ENCODE data around the gene UIMC1.

Gene UIMC1

DNA sequence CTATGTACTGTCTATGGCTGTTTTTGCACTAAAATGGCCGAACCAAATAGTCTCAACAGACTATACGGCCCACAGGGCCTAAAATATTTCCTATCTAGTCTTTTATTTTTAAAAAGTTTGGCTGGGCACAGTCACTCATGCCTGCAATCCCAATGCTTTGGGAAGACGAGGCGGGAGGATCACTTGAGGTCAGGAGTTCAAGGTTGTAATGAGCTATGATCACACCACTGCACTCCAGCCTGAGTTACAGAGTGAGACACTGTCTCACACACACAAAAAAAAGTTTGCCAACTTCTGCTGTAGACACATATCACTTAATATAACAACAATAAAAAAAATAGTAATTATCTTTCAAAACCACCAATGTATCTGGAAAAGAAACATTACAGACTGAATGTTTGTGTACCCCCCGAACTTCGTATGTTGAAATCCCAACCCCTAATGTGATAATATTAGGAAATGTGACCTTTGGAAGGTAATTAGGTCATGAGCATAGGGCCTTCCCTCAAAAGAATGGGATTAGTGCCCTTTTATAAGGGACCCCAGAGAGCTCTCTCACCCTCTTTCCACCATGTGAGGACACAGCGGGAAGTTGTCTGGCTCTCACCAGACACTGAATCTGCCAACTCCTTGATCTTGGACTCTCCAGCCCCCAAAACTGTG, 53.9 kb downstream of the UIMC1 start:
- no peak for DNase-seq

DNA sequence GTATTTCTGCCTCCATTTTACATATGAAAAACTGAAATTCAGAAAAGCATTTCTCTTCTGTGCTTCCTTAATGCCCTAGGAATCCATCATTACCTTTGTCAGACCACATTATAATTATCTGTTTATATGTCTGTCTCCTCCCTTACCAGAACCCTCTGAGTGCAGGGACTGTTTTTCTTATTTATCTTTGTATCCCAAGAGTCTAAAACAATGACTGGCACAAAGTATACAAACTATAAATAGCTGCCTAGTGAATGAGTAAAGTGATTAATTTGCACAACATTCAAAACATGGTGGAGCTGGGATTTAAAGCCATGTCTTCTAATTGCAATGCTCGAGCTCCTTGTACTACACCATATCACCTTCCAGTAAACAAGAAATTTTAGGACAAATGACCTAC, 58.1 kb downstream of the UIMC1 start:
- DNase-seq: no peak

DNA sequence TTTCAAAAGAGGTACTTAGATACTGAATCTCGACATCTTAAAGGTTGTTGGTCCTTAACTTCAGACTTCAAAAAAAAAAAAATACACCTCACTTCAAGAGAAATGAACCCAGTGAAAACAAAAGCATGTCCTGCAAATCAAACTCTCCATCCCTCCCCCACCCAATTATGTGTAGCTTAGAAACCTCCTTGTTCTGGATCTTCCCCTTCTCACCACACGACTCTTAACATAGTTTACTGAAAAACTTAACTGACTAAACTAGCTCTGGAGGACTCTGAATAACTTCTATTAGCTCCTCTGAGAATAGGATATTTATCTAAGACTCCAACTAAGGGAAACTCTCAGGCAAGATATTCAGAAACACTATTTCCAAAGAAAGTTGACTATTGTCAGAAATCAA, 58.7 kb downstream of the UIMC1 start:
- DNase-seq: no peak

DNA sequence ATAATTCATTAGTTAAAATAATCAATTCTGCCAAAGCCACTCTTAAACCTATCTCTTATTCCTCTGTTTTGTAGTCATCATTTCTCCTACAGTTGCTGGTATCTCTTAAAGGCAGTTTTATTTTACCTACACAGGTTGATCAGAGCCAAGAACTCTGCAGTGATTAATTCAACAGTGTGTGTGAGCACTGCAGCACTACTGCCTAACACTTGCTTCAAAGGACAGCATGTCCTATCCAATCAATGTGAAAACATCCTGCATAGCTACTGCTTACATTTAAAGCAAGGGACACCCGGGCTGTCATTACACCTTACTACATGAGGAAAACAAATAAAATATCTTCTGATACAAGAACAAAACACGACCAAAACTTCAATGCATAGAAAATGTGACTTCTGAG, 62.3 kb downstream of the UIMC1 start:
- no peak for DNase-seq

DNA sequence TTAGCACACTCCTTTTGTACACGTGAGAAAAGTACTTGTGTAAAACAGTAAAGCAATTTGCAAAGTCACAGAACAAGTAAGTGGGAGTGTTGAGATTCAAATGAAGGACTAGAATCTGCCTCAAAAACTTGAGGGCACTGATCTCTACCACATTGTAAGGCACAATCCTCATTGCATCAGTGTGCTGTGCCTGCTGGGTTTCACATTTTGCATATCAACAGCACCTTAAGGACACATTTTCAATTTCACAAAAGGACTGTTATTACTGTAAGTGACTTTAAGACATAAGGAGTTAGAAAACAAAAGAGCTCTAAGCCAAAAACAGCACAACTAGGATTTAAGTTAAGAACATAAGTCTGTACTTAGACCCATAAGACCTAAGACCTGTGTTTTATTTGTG, 62.8 kb downstream of the UIMC1 start:
- DNase-seq: no peak

DNA sequence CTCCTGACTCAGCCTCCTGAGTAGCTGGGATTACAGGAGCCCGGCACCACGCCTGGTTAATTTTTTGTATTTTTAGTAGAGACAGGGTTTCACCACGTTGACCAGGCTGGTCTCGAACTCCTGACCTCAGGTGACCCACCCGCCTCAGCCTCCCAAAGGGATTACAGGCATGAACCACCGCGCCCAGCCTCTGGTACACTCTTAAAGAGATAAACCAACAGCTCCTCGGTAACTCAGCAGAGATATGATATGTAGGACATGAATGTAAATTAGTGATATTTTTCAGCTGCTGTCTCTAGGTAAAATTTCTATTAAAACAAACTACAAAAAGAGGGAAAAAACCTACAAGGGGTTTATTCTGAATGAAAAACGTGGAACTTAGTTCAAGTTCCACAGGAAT, 64.6 kb downstream of the UIMC1 start:
- DNase-seq: no peak

DNA sequence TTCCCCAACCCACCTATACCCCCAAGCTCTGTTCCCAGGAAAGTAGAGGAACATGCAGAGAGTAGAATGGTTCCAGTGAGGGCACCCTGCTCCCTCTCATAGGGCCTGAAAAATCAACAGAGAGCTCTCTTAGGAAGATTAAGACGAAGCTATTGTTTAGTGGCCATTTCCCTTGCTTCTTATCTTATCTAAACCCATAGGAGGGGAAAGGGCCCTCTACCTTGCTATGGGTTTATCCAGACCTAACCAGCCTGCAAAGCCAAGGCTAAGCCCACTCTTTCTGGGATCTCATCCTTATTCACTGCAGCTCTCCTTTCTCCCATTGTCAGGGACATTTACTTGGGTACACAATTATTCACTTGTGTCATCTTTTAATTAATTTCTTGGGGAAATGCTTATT, 68.1 kb downstream of the UIMC1 start:
- DNase-seq: no peak

DNA sequence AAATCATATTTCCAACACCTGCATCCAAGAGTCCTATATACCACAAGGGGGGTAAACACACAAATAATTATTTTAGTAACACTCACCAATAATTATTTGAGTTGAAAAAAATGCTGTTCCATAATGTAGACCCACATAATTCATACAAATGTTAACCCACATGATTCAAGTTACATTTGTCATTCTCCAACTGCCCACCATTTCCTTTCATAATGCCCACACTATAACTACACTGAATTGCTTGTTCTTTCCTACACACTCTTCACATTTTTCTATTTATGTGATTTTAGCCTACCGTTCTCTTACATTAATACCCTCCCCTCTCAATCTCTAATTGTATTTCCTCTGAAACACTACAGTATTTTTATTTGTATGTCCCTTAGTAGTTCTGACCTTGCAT, 71.6 kb downstream of the UIMC1 start:
- DNase-seq: no peak

DNA sequence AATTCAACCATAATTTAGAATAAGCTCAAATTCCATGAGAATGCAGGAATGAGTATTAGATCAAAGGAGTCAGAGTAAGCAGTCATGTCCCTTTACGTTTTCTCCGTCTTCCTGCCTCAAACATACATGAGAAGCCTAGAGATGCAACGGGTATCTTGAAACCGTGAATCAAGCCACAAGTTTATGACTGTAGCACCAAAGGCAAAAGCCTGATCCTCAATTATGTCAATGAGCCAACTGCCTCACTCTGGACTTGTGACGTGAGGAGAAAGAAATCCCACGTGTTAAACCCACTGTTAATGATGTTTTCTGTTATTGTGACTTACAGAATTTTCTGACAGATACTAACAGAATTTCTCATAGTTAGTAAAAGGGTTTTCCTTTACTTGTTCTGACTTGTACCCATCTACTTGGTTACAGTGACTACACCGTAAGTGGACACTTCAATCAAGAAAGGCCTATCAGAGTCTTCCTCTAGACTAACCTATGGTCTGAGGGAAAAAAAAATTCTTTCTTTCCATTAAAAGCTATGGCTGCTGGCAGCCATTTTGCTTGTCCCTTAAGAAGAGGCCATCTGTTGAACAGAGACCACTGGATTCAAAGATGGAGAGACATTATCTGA, 72.2 kb downstream of the UIMC1 start:
- no peak for DNase-seq

DNA sequence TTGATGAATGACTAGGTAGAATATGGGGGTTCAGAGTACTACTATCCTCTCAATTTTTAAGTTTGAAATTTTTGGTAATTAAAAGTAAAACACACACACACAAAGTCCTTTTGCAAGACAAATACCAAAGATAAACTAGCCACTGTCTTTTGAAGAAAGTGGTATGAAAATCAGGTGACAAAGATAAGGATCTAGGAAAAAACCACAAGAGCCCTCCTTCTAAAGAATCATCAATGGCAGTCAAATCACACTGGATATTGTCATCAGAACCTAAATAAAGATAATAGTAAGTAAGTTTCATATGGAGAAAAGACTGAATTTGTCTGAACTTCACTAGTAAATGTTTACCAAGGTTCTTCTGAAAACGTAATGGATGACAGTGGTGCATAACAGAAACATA, 76.9 kb downstream of the UIMC1 start:
- no peak for DNase-seq

DNA sequence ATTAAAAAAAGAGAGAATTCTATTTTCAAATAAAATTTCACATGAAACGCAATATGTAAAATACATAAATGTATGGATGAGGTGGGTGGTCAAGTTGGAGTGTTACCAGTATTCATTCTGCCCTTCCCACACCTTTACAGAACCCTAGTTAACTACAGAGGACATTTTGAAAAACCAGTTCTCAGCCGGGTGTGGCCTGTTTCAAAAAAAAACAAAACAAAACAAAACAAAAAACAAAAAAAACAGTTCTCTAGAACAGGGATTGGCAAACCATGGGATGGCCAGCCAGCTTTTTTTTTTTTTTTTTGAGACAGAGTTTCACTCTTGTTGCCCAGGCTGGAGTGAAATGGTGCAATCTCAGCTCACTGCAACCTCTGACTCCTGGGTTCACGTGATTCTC, 79.0 kb downstream of the UIMC1 start:
- no peak for DNase-seq

DNA sequence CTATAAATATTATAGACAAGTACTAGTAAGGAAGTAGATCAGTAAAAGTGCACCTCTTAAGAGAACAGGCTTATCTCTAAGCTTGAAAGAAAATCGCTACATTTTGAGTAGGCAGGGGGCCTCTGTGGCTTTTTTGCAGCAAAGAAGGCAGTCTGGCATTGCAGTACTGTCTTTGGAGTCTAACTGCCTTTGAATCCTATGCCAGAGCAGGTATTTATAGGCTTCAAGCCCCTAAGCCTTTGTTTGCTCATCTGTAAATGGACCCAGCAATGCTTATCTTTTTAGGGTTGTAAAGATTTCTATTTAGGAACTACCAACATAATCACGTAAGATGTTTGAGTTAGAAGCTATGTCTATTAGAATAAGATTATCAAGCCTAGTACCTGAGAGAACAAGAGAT, 83.8 kb downstream of the UIMC1 start:
- DNase-seq: no peak

DNA sequence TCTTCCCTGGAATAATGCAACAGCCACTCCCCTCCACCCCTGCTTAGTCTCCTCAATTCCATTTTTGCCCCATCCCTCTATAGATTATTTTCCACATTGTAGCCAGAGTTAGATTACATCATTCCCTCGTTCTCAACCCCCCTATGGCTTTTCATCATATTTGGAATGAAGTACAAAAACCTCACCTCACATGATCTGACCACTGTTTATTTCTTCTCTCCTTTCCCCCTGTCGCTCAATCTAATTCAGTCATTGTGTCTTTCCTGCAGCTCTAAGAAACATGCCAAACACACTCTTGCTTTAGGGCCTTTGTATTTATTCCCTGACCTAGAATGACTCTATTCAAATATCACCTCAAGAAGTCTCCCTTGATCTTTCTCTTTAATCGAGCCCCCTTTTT, 84.9 kb downstream of the UIMC1 start:
- DNase-seq: no peak

DNA sequence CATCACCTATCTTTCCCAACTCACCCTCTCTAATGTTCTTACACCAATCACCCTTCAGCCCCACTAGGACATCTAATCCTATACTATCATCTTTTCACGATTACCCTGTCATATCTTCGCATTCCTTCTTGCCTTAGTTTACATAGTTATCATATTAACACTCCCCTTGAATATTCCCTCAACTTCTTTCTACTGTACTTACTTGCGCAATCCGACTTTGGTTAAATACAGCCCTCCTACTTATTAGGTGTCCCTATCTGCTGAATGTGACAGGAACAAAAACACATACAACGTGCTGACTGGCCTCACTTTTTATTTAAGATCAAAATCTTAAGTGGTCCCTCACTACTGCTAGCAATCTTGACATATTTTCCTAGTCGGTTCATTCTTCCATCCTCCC, 88.0 kb downstream of the UIMC1 start:
- DNase-seq: no peak

DNA sequence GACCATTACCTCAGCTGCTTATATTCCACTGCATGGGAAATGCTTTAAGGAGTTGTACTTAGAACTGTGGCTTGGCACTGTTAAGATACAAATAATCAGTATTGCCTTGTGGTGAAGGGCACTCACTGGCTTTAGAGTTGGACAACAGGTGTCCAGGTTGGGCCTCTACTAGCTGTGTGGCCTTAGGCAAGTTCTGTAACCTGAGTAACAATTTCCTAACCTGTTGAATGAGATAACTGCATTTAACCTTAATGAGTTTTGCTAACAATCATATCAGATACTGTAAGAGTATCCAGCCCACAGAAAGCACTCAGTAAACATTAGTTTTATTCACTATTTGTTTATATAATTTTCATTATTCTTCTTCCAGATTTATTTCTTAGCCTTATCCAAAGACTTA, 90.2 kb downstream of the UIMC1 start:
- DNase-seq: no peak

DNA sequence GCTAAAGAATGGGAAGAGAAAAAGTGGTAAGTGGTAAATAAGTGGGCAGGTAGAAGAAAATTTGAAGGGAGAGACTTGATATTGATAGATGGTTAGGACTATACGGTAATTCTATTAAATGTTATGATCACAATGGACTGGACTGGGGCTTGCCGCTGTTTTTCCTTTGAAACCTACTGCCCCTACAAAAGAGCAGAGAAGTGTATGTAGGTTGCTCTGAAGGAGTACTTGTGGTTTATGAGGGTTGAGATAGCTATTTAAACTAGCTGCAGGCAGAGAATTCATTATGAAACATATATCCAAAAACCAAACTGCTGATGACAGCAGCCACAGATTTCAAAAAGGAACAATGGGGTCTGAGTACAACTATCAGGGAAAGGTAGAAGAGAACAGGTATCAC, 90.7 kb downstream of the UIMC1 start:
- DNase-seq: peak; percentile 11

DNA sequence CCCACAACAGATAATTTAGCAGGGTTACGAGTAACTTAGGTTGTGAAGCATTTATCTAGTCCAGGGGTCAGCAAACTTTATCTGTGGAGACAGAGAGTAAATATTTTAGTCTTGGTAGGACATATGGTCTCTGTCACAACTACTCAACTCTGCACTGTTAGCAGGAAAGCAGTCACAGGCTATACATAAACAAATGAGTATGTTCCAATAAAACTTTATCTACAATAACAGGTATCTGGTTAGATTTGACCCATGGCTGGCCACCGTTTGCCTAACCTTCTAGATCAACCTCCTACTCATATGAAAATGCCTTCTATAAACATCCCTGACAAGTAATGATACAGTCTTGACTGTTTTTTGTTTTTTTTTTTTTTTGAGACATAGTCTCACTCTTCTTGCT, 94.5 kb downstream of the UIMC1 start:
- DNase-seq: no peak

DNA sequence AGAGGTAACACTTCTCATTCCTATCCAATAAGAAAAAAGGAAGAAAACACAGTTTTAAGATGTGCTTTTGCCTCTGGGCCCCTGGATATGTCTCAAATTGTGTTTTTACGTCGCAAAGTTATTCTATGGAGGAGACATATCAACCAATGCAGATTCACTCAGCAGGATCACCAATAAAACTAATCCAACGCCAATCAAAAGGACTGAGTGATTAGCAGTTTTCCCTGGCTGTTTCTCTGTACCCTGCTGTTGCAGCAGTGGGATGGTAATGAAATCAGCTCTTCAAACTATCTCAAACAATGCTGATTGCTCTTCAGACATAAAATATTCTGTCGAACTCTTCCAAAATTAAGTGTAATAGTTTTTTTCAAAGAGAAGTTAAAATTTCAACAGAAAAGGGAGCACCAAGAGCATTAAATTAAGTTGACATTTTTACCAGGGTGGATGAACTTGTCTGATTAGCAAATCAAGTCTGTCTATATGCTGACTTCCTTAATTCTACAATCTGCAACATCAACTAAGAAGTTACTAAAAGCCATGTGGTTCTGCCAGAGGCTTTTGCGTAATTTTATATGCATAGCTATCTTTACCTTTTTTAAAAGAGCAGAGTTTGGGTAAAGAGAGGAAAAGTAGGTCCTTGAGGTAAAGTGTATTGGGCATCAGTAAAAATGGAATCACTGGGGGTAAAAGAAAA, 97.8 kb downstream of the UIMC1 start:
- no peak for DNase-seq

DNA sequence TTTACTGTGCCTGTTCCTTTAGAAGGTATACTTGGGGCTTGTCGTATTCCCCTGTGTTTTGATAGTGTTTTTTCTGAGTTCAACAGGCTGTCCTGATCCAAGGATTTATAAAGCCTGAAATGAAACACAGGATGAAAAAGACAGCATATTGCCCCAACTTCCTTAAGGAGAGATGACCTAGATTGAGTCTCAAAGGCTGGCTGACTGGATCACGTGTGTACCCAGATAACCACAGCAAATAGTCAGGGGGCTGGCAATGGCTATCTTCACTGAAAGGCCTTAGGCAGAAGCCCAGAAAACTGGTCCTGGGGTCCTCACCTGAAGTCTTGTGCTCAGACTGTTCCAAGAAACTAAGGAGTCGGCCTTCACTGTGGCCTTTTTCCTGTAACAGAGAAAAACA, 99.8 kb downstream of the UIMC1 start:
- DNase-seq: no peak

DNA sequence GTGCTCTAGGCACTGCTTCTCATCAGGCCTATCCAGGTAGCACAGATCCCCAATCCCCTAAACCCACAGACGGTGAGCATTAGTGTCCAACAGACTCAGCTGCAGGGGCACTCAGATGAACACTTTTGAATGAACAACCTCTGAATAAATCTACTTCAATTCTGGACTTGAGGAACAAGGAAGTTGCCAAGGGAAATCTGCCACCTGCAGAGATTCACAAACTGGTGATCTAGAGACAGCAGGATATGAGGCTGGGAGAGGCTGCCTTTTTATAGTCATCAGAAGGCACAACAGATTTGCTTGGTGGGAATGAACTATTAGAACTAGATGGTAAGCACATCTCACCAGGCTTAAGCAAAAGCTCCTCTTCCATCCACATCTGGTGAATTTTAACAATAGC, 100.5 kb downstream of the UIMC1 start:
- no peak for DNase-seq

DNA sequence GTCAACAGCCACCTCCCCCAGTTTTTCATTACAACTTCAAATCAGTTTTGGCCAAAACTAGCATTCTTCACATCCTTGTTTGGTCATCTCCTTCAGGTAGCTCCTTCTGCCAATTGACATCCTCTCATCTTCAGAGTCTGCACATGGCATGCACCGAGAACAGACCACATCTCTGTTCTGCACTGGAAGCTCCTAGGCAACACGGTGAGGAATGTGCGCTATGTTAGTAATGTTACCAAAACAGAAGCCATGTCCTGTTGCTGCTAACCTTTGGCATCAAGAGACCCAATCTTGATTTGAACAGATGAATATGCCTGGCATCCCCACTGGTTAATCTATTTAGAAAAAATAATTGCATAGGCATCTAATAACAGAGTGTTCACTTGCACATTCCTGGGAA, 102.3 kb downstream of the UIMC1 start:
- no peak for DNase-seq

DNA sequence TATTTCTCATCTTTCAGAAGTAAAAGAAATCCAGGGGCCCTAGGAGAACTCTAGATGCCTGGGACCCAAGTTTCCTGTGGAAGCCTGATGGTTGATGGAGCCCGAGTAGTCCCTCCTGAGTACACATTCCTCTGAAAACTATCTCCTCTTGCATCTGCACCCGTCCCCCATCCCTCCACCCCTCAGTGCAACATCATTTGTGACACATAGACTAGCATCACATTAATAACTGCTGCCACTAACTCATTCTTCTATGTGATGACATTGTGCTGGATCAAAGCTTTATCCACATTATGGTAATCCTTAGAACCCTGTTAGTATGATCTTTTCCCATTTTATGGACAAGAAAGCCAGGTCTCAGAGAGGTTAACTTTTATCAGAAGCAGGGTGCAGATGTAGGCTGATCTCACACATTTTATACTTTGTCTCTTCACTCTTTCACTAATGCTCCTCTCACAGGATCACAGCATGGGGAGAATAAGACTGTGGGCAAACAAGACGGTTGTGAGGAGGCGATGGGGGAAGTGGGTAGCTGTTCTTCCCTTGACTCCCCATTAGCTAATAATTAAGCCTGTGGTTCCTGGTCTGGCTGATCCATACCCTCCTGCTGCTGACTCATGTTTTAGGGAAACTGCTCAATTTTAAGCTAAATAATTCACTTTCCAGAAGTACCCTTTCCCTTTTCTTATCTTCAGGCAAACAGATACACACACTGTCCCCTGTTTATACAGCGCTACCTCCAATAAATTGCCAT, 103.5 kb downstream of the UIMC1 start:
- no peak for DNase-seq

DNA sequence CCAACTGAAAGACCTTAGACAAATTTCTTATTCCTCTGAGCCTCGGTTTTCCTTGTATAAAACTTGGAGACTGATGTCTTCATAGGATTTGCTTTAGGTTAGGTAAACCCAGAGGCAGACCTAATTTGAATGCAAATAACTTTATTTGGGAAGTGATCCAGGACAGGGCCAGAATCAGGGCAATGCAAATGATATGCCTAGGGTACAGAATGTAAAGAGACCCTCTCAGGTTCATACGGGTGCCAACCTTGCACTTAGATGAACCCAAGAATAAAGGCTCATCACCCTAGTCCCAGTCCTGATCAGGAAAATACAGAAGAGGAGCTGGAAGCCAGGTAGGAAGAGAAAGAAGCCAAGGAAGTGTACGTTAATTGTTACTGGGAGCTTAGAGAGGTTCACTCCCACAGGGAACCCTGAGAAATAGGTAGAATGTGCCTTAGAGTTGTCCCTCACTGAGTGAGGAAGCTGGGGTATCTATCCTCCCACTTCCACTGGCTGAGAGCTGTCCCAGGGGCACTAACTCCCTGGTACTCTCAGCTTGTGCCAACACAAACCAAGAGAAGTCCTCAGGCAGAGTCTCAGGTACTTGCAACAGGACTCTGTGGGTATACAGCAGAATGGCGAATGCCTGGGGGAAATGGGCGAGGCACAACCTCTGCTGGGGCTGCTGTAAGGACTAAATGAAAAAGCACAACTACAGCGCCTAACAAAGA, 104.3 kb downstream of the UIMC1 start:
- no peak for DNase-seq

All from NCI-H187 treated with DMSO at 0.1 percent for 48 hours (cell line).